ENCODE data around the gene EXOC3L4. TPM values are rescaled to one million over a fixed set of nuclear protein-coding genes. Genes with fewer than 3 reads are reported as not detected.

EXOC3L4 gene
- total and polyA plus RNA-seq, 2 donors (not counting 1 experiment from before 2014, with no cell fraction given) = not detected

- Mint-ChIP-seq H3K27me3 (no peaks in the 10 kb centered on the region), H3K9me3 (ENCODE audit: insufficient read depth) (no peaks in the 10 kb centered on the region), H3K4me1 (peaks cover 36% of the 10 kb centered on the region), H3K27ac (peak overlapping the region; percentile 61), H3K4me3 (peak overlapping the region; percentile 83)
- Histone ChIP-seq H3K79me2 (ENCODE audit: control insufficient read depth, insufficient read depth, low read length) (peaks cover 20% of the 10 kb centered on the region), H4K20me1 (ENCODE audit: control insufficient read depth, insufficient read depth, low read length, poor library complexity, severe bottlenecking) (peaks cover 8% of the 10 kb centered on the region), H3K9ac (ENCODE audit: low read length) (no peak overlapping the region), H3K27me3 (replicated peaks in 1 of 4; ENCODE audit: control extremely low read depth in 1 of 4, control insufficient read depth in 3 of 4, insufficient read depth in 4 of 4, low read length in 3 of 4) (peaks cover 0 to 7% (median 0%) of the 10 kb centered on the region in 4 experiments), H3K4me1 (ENCODE audit: control insufficient read depth in 2 of 2, insufficient read depth in 2 of 2, low read length in 2 of 2) (peaks cover 20 to 23% of the 10 kb centered on the region in 2 donors), H3K27ac (ENCODE audit: low read length in 2 of 2) (no peak overlapping the region), H3K4me2 (replicated peaks; ENCODE audit: low read depth, low read length, poor library complexity, severe bottlenecking) (peak overlapping the region; percentile 90), H3K4me3 (ENCODE audit: control extremely low read depth in 1 of 5, extremely low read depth in 1 of 5, insufficient read depth in 1 of 5, low read depth in 2 of 5, low read length in 4 of 5) (no peak overlapping the region), H3K9me3 (ENCODE audit: control extremely low read depth in 1 of 3, control insufficient read depth in 2 of 3, insufficient read depth in 1 of 3, low read length in 2 of 3) (peaks cover 0 to 3% (median 0%) of the 10 kb centered on the region in 3 donors), H2AFZ (ENCODE audit: insufficient read depth, low read depth, low read length, poor library complexity, severe bottlenecking) (no peak overlapping the region), H3K36me3 (replicated peaks in 1 of 2; ENCODE audit: control extremely low read depth in 1 of 2, control insufficient read depth in 1 of 2, extremely low read depth in 1 of 2, insufficient read depth in 2 of 2, low read length in 1 of 2) (no peaks in the 10 kb centered on the region)
- TF ChIP-seq EZH2 (IDR thresholded peaks at IDR 0.05; ENCODE audit: borderline replicate concordance, insufficient read depth, low read depth, low read length, poor library complexity, severe bottlenecking) (no peak), CTCF (IDR thresholded peaks at IDR 0.05) (no peak)
- 100% methylated on average over 1 of the region's 8 CpGs for WGBS (ENCODE audit: insufficient coverage)
- POLR2A ChIA-PET = interaction anchor here (0.7 kb wide), 1 partner anchor 19 kb away, joined by 3 read pairs; no protein-coding TSS in a partner anchor
- no peak for DNase-seq
- ATAC-seq (ENCODE audit: low read depth) = no peak
- intact Hi-C loops (cut with micrococcal nuclease) = loop anchor here (5.0 to 10.0 kb wide), 3 partner anchors 131 to 1093 kb away; partner anchors contain the start of genes AMN, DYNC1H1 and TRAF3
- CTCF ChIA-PET = interaction anchor here (0.9 kb wide), 1 partner anchor 20 kb away, joined by 3 read pairs; no protein-coding TSS in a partner anchor
These were observed 38.8 kb upstream of the EXOC3L4 start for GRCh38 chr14:103055695-103056094.

GRCh38 chr14:103056322-103057027 lies 38.0 kb upstream of the EXOC3L4 start:
- Mint-ChIP-seq H3K4me1 (peaks cover 35% of the 10 kb centered on the region), H3K4me3 (peak overlapping the region; percentile 85), H3K27ac (peak overlapping the region; percentile 61), H3K9me3 (ENCODE audit: insufficient read depth) (no peaks in the 10 kb centered on the region), H3K27me3 (no peaks in the 10 kb centered on the region)
- intact Hi-C loops (cut with micrococcal nuclease) = loop anchor here (1.0 to 10.0 kb wide), 4 partner anchors 19 to 1094 kb away; partner anchors contain the start of genes AMN, DYNC1H1 and TRAF3
- ATAC-seq (ENCODE audit: low read depth) = no peak
- Histone ChIP-seq H3K27me3 (replicated peaks in 1 of 4; ENCODE audit: control extremely low read depth in 1 of 4, control insufficient read depth in 3 of 4, insufficient read depth in 4 of 4, low read length in 3 of 4) (peaks cover 0 to 7% (median 0%) of the 10 kb centered on the region in 4 experiments), H3K79me2 (ENCODE audit: control insufficient read depth, insufficient read depth, low read length) (peaks cover 19% of the 10 kb centered on the region), H3K4me1 (ENCODE audit: control insufficient read depth in 2 of 2, insufficient read depth in 2 of 2, low read length in 2 of 2) (peaks cover 20 to 23% of the 10 kb centered on the region in 2 donors), H3K4me2 (replicated peaks; ENCODE audit: low read depth, low read length, poor library complexity, severe bottlenecking) (peak overlapping the region; percentile 90), H3K36me3 (replicated peaks in 1 of 2; ENCODE audit: control extremely low read depth in 1 of 2, control insufficient read depth in 1 of 2, extremely low read depth in 1 of 2, insufficient read depth in 2 of 2, low read length in 1 of 2) (no peaks in the 10 kb centered on the region), H2AFZ (ENCODE audit: insufficient read depth, low read depth, low read length, poor library complexity, severe bottlenecking) (peak overlapping the region; percentile 72), H4K20me1 (ENCODE audit: control insufficient read depth, insufficient read depth, low read length, poor library complexity, severe bottlenecking) (peaks cover 5% of the 10 kb centered on the region), H3K9ac (ENCODE audit: low read length) (peak overlapping the region; percentile 69), H3K27ac (ENCODE audit: low read length in 2 of 2) (no peak overlapping the region), H3K4me3 (ENCODE audit: control extremely low read depth in 1 of 5, extremely low read depth in 1 of 5, insufficient read depth in 1 of 5, low read depth in 2 of 5, low read length in 4 of 5) (peak overlapping the region; percentile 26 to 73 (median 67)), H3K9me3 (ENCODE audit: control extremely low read depth in 1 of 3, control insufficient read depth in 2 of 3, insufficient read depth in 1 of 3, low read length in 2 of 3) (peaks cover 0 to 3% (median 0%) of the 10 kb centered on the region in 3 donors)
- no peak for DNase-seq
- ChIA-PET POLR2A (interaction anchor here (0.6 to 0.7 kb wide), 2 partner anchors 11 to 19 kb away, joined by 3 read pairs; no protein-coding TSS in a partner anchor), CTCF (interaction anchor here (0.7 to 1.2 kb wide), 3 partner anchors 8 to 20 kb away, joined by 3 to 4 read pairs (median 3); no protein-coding TSS in a partner anchor)
- 3% methylated on average over 44 of the region's 50 CpGs for WGBS (ENCODE audit: insufficient coverage)
- no peak for TF ChIP-seq CTCF (IDR thresholded peaks at IDR 0.05)
- TF ChIP-seq EZH2 (IDR thresholded peaks at IDR 0.05; ENCODE audit: borderline replicate concordance, insufficient read depth, low read depth, low read length, poor library complexity, severe bottlenecking) = no peak

All from B cell (primary cell).